Stomach (tissue), 19 donors: ENCODE measurements around the gene IFNA5. TPM values are rescaled to one million over a fixed set of nuclear protein-coding genes. Genes with fewer than 3 reads are reported as not detected.

ENCODE experiments used
- DNase-seq, 2 donors: peaks; one replicate each; pipeline versions ENCODE4 v3.0.0 to v3.0.0-alpha.2; 2013 to 2019
- H3K27ac ChIP-seq, 5 donors: fragments of 200-600 bp in 4 of 5; sonication (generic) in 4 of 5; one replicate each; pipeline ENCODE4 v1.5.1; 2013 to 2019; ENCODE audit warnings: mild to moderate bottlenecking in 1 of 5, moderate library complexity in 1 of 5
- H3K27me3 ChIP-seq, 3 donors: fragments of 200-600 bp; sonication (generic); one replicate each; pipeline ENCODE4 v1.5.1; 2017 to 2019; ENCODE audit warnings: mixed run types in 1 of 3
- H3K36me3 ChIP-seq, 4 donors: fragments of 200-600 bp; sonication (generic); 1 replicate in 3 of 4; 2 replicates in 1 of 4; pipeline ENCODE4 v1.5.1; 2016 to 2019
- H3K4me1 ChIP-seq, 4 donors: fragments of 200-600 bp; sonication (generic); one replicate each; pipeline ENCODE4 v1.5.1; 2016 to 2019
- H3K4me3 ChIP-seq, 4 donors: fragments of 200-600 bp; sonication (generic) in 3 of 4; one replicate each; pipeline ENCODE4 v1.5.1; 2016 to 2019; ENCODE audit warnings: mild to moderate bottlenecking in 1 of 4
- H3K9me3 ChIP-seq, 4 donors: fragments of 200-600 bp; sonication (generic); one replicate each; pipeline ENCODE4 v1.5.1; 2016 to 2019
- EP300 ChIP-seq: sonication (generic); formaldehyde crosslinking; IDR thresholded peaks from one replicate; pipeline ENCODE4 v1.6.1; 2017; ENCODE audit warnings: antibody characterized with exemption
- POLR2A ChIP-seq, 4 donors: fragments of 450-650 bp; IDR thresholded peaks; one replicate each; pipeline ENCODE4 v1.6.1; 2016; ENCODE audit warnings: antibody characterized with exemption in 4 of 4, control low read depth in 2 of 4, mild to moderate bottlenecking in 1 of 4, moderate library complexity in 1 of 4
- POLR2AphosphoS5 ChIP-seq, 3 donors: sonication (generic); formaldehyde crosslinking; IDR thresholded peaks; one replicate each; pipeline ENCODE4 v1.6.1; 2016; ENCODE audit warnings: antibody characterized with exemption in 3 of 3
- WGBS, 5 donors: extraction: QIAGEN DNeasy Blood & Tissue Kit in 3 of 5; methylation state at CpG; one replicate each; pipeline versions ENCODE4 v1.1.5 to v1.1.7; 2013 to 2018; 5-methylcytosine and 5-hydroxymethylcytosine counted together
- intact Hi-C: fragments of 100-400 bp; cut with DNase I; formaldehyde crosslinking; loops from one replicate; pipeline ENCODE4 v1.15.1; 2023; ENCODE audit warnings: low total_unique reads
- long read RNA-seq, 10 donors: transcript quantifications; one replicate each; lab custom pipeline, GENCODE V29; 2026
- polyA plus RNA-seq, 3 donors: library from polyadenylated mRNA; stranded (reverse); fragments of 200-250 nt; gene quantifications; one replicate each; pipeline ENCODE4 v1.2.3, GENCODE V29; 2013
- total RNA-seq, 5 donors: library from RNA; depleted of rRNA; stranded (reverse); fragments of >200 nt; gene quantifications; one replicate each; pipeline versions ENCODE4 v1.1.0 to v1.2.3, GENCODE V29; 2014 to 2016
- TF ChIP-seq, protein P1 (sequence below), 7 experiments: fragments of 450-650 bp in 4 of 7; fragments of 200-600 bp in 3 of 7; sonication (generic) in 3 of 7; IDR thresholded peaks; one replicate each; pipeline ENCODE4 v1.5.1; 2016 to 2019; ENCODE audit warnings: antibody characterized with exemption in 7 of 7, control low read depth in 2 of 7, mild to moderate bottlenecking in 1 of 7
- donor health status: healthy with polysubstance abuse.
- donor health status: Bipolar disorder and iron deficiency.
- donor health status: healthy.

The IFNA5 gene
- total RNA-seq (1 to 10 TPM in 1 of 5 donors, under 1 TPM in 1, not detected in 3; 0.92 to 1.6 TPM), polyA plus RNA-seq (not detected)
- long read RNA-seq, donor 1 = 0 reads
- long read RNA-seq, donor 2 = 0 reads
- long read RNA-seq, donor 3 = 0 reads
- long read RNA-seq, donor 4 = 0 reads
- long read RNA-seq, donor 5 = 0 reads
- long read RNA-seq, donor 6 = 0 reads
- long read RNA-seq, donor 7 = 0 reads
- long read RNA-seq, donor 8 = 0 reads
- long read RNA-seq, donor 9 = 0 reads
- long read RNA-seq, donor 10 = 0 reads

DNA sequence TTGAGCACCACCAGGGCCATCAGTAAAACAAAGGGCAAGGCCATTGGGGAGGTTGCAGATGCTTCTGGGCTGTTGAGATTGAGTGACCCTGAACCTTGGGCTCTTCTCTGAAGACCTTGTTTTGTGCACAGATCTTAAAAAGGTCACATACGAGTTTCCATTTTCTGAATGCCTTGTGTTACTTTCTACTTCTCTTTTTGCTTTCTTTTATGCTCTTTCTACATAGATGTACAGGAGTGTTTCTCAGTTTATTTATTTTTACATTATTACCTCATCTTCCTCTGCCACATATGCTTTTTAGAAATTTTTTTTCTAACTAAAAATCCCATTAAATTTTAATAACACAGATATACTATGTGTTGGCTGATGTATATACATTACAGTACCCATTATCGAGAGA lies at the start of gene IFNA5:
TSS of gene IFNA5 (minus strand) at position 101 of the 400 bp plus-strand sequence. CDS start at position 44, 57 bp downstream.
- intact Hi-C loops = no loop called here
- TF ChIP-seq, protein P1, sequence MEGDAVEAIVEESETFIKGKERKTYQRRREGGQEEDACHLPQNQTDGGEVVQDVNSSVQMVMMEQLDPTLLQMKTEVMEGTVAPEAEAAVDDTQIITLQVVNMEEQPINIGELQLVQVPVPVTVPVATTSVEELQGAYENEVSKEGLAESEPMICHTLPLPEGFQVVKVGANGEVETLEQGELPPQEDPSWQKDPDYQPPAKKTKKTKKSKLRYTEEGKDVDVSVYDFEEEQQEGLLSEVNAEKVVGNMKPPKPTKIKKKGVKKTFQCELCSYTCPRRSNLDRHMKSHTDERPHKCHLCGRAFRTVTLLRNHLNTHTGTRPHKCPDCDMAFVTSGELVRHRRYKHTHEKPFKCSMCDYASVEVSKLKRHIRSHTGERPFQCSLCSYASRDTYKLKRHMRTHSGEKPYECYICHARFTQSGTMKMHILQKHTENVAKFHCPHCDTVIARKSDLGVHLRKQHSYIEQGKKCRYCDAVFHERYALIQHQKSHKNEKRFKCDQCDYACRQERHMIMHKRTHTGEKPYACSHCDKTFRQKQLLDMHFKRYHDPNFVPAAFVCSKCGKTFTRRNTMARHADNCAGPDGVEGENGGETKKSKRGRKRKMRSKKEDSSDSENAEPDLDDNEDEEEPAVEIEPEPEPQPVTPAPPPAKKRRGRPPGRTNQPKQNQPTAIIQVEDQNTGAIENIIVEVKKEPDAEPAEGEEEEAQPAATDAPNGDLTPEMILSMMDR (IDR thresholded peaks at IDR 0.05) = no peak
- TF ChIP-seq EP300 (no peak), POLR2AphosphoS5 (IDR thresholded peaks at IDR 0.05) (no peak), POLR2A (IDR thresholded peaks at IDR 0.05) (no peak)
- Histone ChIP-seq H3K27ac (no peak within 1 kb of the TSS), H3K36me3 (no peaks in the 10 kb centered on the region), H3K27me3 (peaks cover 0 to 5% (median 0%) of the 10 kb centered on the region in 3 donors), H3K4me3 (no peak within 1 kb of the TSS), H3K9me3 (no peaks in the 10 kb centered on the region), H3K4me1 (no peaks in the 10 kb centered on the region)
- DNase-seq = no peak
- 87 to 91% (median 90%) methylated on average over 2 of the region's 2 CpGs for WGBS, 5 donors

DNA sequence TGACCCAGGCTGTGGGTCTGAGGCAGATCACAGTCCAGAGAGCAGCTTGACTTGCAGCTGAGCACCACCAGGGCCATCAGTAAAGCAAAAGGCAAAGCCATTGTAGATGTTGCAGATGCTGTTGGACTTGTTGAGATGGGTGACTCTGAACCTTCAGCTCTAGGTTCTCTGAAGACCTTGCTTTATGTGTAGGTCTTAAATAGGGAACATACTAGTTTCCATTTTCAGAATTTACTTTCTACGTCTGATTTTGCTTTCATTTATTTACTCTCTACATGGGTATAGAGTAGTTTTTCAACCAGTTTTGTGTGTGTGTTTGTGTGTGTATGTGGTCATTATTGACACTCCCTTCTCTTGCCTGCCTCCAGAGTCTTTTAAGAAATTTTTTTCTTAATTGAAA lies 45.7 kb upstream of the IFNA5 start, which contains the start of gene IFNA6:
TSS of gene IFNA6 (minus strand) at position 101 of the 400 bp plus-strand sequence. CDS start at position 101, 0 bp downstream.
- Histone ChIP-seq H3K27ac (no peak within 1 kb of the TSS), H3K36me3 (no peaks in the 10 kb centered on the region), H3K4me1 (no peaks in the 10 kb centered on the region), H3K4me3 (no peak within 1 kb of the TSS), H3K27me3 (peaks cover 0 to 8% (median 0%) of the 10 kb centered on the region in 3 donors), H3K9me3 (peaks cover 0 to 5% (median under 1%) of the 10 kb centered on the region in 4 donors)
- TF ChIP-seq EP300 (no peak), POLR2A (IDR thresholded peaks at IDR 0.05) (no peak), POLR2AphosphoS5 (IDR thresholded peaks at IDR 0.05) (no peak)
- TF ChIP-seq, protein P1 (IDR thresholded peaks at IDR 0.05) = no peak
- 60 to 87% (median 69%) methylated on average over 1 of the region's 1 CpG for WGBS, 5 donors
- intact Hi-C loops = no loop called here
- DNase-seq = no peak

DNA sequence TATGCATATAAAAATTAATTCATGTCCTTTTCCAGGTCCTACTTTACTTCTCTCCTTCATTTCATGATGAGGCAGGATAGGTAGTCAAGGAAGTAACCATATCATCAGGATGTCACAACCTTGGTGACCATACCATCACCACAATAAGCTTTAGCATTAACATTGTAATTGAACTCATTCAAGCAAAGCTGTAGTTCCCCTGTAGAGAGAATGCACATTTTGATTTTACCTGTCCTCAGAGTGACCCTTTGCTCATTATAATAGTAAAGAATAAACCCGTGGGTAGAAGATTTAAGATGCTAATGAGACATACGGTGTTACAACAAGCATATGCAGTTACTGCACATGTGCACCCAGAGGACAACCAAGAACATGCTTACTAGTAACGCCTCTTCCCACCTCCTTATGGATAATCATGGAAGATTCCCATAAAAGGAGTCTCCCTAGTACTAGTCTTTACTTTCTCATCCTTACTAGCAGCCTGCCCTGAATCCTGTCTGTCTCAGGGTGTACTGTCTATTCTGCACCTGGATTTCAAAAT lies 43.4 kb upstream of the IFNA5 start:
- H3K36me3 ChIP-seq = no peaks in the 10 kb centered on the region
- no peak overlapping the region for H3K27ac ChIP-seq
- intact Hi-C loops = no loop called here
- H3K4me1 ChIP-seq = no peaks in the 10 kb centered on the region
- DNase-seq = no peak
- 73 to 81% (median 74%) methylated on average over 3 of the region's 3 CpGs for WGBS, 5 donors
- H3K27me3 ChIP-seq = peaks cover 0 to 8% (median 0%) of the 10 kb centered on the region in 3 donors
- H3K4me3 ChIP-seq = no peak overlapping the region
- no peak for TF ChIP-seq POLR2AphosphoS5 (IDR thresholded peaks at IDR 0.05)
- TF ChIP-seq EP300 = no peak
- TF ChIP-seq, protein P1 (IDR thresholded peaks at IDR 0.05) = no peak
- TF ChIP-seq POLR2A (IDR thresholded peaks at IDR 0.05) = no peak
- H3K9me3 ChIP-seq = peaks cover 0 to 6% (median 3%) of the 10 kb centered on the region in 4 donors

DNA sequence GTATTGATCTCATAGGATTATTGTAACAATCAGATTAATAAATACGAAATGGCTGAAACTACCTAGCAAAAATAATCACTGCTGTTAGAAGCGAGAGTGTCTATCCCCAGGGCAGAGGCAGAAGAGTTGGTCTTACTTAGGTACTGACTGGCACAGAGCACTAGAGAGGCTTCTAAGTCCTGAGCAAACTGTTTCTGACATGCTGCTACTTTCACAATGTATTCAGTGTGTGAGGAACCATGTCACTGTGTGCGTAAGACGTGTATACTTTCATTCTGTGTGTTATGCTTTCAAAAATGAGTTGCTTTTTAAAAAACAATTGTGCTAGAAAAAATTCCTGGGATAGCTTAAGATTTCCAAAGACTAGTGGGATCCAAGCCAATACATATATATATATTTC lies 35.6 kb upstream of the IFNA5 start:
- H3K27me3 ChIP-seq = no peaks in the 10 kb centered on the region
- H3K4me3 ChIP-seq = no peak overlapping the region
- intact Hi-C loops = no loop called here
- H3K27ac ChIP-seq = no peak overlapping the region
- peaks cover 0 to 4% (median 1%) of the 10 kb centered on the region in 4 donors for H3K4me1 ChIP-seq
- DNase-seq = no peak
- TF ChIP-seq, protein P1 (IDR thresholded peaks at IDR 0.05) = no peak
- TF ChIP-seq POLR2A (IDR thresholded peaks at IDR 0.05) (no peak), EP300 (no peak), POLR2AphosphoS5 (IDR thresholded peaks at IDR 0.05) (no peak)
- peaks cover 0 to 6% (median 3%) of the 10 kb centered on the region in 4 donors for H3K9me3 ChIP-seq
- no peaks in the 10 kb centered on the region for H3K36me3 ChIP-seq
- WGBS, 5 donors = 79 to 89% (median 86%) methylated on average over 4 of the region's 4 CpGs
